ENCODE data around the gene ITSN2.

ITSN2 gene

GRCh38 chr2:24332791-24333540 lies 27.4 kb downstream of the ITSN2 start:
- no peak for DNase-seq

- DNase-seq, result no peak
Observed at GRCh38 chr2:24330161-24330560, 30.2 kb downstream of the ITSN2 start.

GRCh38 chr2:24329700-24330099 lies 30.6 kb downstream of the ITSN2 start:
- DNase-seq, result no peak

GRCh38 chr2:24328010-24328409 lies 32.3 kb downstream of the ITSN2 start:
- no peak for DNase-seq

- no peak for DNase-seq
Observed at GRCh38 chr2:24317491-24317920, 42.8 kb downstream of the ITSN2 start.

GRCh38 chr2:24315669-24316068 lies 44.7 kb downstream of the ITSN2 start:
- no peak for DNase-seq

- DNase-seq, result no peak
Observed at GRCh38 chr2:24313744-24314632, 46.3 kb downstream of the ITSN2 start.

GRCh38 chr2:24307961-24308360 lies 52.4 kb downstream of the ITSN2 start:
- no peak for DNase-seq

GRCh38 chr2:24304631-24305030 lies 55.7 kb downstream of the ITSN2 start:
- DNase-seq, result no peak

- no peak for DNase-seq
Observed at GRCh38 chr2:24304098-24304497, 56.2 kb downstream of the ITSN2 start.

- no peak for DNase-seq
Observed at GRCh38 chr2:24301599-24301998, 58.7 kb downstream of the ITSN2 start.

- no peak for DNase-seq
Observed at GRCh38 chr2:24297663-24298062, 62.7 kb downstream of the ITSN2 start.

GRCh38 chr2:24287171-24287570 lies 73.2 kb downstream of the ITSN2 start:
- DNase-seq, result no peak

GRCh38 chr2:24285484-24286152 lies 74.7 kb downstream of the ITSN2 start:
- DNase-seq, result no peak

- no peak for DNase-seq
Observed at GRCh38 chr2:24280645-24281044, 79.7 kb downstream of the ITSN2 start.

- no peak for DNase-seq
Observed at GRCh38 chr2:24280161-24280560, 80.2 kb downstream of the ITSN2 start.

GRCh38 chr2:24276349-24276899 lies 83.9 kb downstream of the ITSN2 start:
- DNase-seq, result no peak

- no peak for DNase-seq
Observed at GRCh38 chr2:24274809-24275208, 85.5 kb downstream of the ITSN2 start.

GRCh38 chr2:24273598-24273997 lies 86.7 kb downstream of the ITSN2 start:
- no peak for DNase-seq

GRCh38 chr2:24272907-24273306 lies 87.4 kb downstream of the ITSN2 start:
- no peak for DNase-seq

- no peak for DNase-seq
Observed at GRCh38 chr2:24272161-24272802, 88.1 kb downstream of the ITSN2 start.

- DNase-seq, result no peak
Observed at GRCh38 chr2:24269265-24269664, 91.1 kb downstream of the ITSN2 start.

GRCh38 chr2:24265212-24265611 lies 95.1 kb downstream of the ITSN2 start:
- DNase-seq, result no peak
